Measurements from ENCODE around the gene ARFGAP1. TPM values are rescaled to one million over a fixed set of nuclear protein-coding genes. Genes with fewer than 3 reads are reported as not detected.

The ARFGAP1 gene
- polyA plus RNA-seq, 1 donor (not counting 4 experiments of a cell fraction or from before 2014, with no cell fraction given): 31.5 TPM

GRCh38 chr20:63284981-63285524 lies 12.4 kb downstream of the ARFGAP1 start:
- Histone ChIP-seq H3K27me3 (ENCODE audit: control insufficient read depth, extremely low read depth, insufficient read depth, low read length) (no peaks in the 10 kb centered on the region), H3K9me3 (ENCODE audit: control insufficient read depth, low read depth, low read length) (no peaks in the 10 kb centered on the region), H3K4me1 (ENCODE audit: control insufficient read depth, extremely low read depth, insufficient read depth, low read length) (no peaks in the 10 kb centered on the region), H3K36me3 (ENCODE audit: control insufficient read depth in 2 of 2, extremely low read depth in 1 of 2, insufficient read depth in 2 of 2, low read length in 2 of 2) (peaks cover 33 to 39% of the 10 kb centered on the region in 2 experiments), H2AFZ (ENCODE audit: control insufficient read depth, low read length) (no peak overlapping the region), H3K4me2 (ENCODE audit: control insufficient read depth, extremely low read depth, insufficient read depth, low read depth, low read length) (no peak overlapping the region), H3K9me1 (ENCODE audit: control insufficient read depth, extremely low read depth, insufficient read depth, low read length) (no peaks in the 10 kb centered on the region), H3K27ac (ENCODE audit: control insufficient read depth, insufficient read depth, low read length) (no peak overlapping the region), H3K4me3 (ENCODE audit: control insufficient read depth in 2 of 3, extremely low read depth in 1 of 3, insufficient read depth in 2 of 3, low read depth in 1 of 3, low read length in 3 of 3) (no peak overlapping the region), H4K20me1 (ENCODE audit: control insufficient read depth, extremely low read depth, insufficient read depth, low read length) (peaks cover 3% of the 10 kb centered on the region), H3K9ac (ENCODE audit: control insufficient read depth, extremely low read depth, insufficient read depth, low read length) (no peak overlapping the region), H3K79me2 (ENCODE audit: control insufficient read depth, insufficient read depth, low read length) (no peaks in the 10 kb centered on the region)
- FAIRE-seq (no peak), DNase-seq (ENCODE audit: low read depth, low spot score) (no peak)
- dilution Hi-C loops (cut with MboI; ENCODE audit: extremely low pct_ligation_motif_present, low sequenced_read_pairs): loop anchor here (10.0 kb wide), 1 partner anchor 60 kb away; no protein-coding TSS in a partner anchor
- TF ChIP-seq, protein P1, sequence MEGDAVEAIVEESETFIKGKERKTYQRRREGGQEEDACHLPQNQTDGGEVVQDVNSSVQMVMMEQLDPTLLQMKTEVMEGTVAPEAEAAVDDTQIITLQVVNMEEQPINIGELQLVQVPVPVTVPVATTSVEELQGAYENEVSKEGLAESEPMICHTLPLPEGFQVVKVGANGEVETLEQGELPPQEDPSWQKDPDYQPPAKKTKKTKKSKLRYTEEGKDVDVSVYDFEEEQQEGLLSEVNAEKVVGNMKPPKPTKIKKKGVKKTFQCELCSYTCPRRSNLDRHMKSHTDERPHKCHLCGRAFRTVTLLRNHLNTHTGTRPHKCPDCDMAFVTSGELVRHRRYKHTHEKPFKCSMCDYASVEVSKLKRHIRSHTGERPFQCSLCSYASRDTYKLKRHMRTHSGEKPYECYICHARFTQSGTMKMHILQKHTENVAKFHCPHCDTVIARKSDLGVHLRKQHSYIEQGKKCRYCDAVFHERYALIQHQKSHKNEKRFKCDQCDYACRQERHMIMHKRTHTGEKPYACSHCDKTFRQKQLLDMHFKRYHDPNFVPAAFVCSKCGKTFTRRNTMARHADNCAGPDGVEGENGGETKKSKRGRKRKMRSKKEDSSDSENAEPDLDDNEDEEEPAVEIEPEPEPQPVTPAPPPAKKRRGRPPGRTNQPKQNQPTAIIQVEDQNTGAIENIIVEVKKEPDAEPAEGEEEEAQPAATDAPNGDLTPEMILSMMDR (optimal IDR thresholded peaks at IDR 0.05 in 1 of 3, IDR thresholded peaks at IDR 0.05 in 1 of 3, conservative IDR thresholded peaks at IDR 0.05 in 1 of 3; ENCODE audit: extremely low read depth in 1 of 3, insufficient read depth in 2 of 3, low read length in 3 of 3): no peak
- TF ChIP-seq EZH2 (IDR thresholded peaks at IDR 0.05; ENCODE audit: low read length): no peak

- peaks cover 25 to 38% of the 10 kb centered on the region in 2 experiments for H3K36me3 ChIP-seq (ENCODE audit: control insufficient read depth in 2 of 2, extremely low read depth in 1 of 2, insufficient read depth in 2 of 2, low read length in 2 of 2)
- no peaks in the 10 kb centered on the region for H3K27me3 ChIP-seq (ENCODE audit: control insufficient read depth, extremely low read depth, insufficient read depth, low read length)
- no peak overlapping the region for H3K9ac ChIP-seq (ENCODE audit: control insufficient read depth, extremely low read depth, insufficient read depth, low read length)
- H3K9me1 ChIP-seq (ENCODE audit: control insufficient read depth, extremely low read depth, insufficient read depth, low read length): no peaks in the 10 kb centered on the region
- no peaks in the 10 kb centered on the region for H3K4me1 ChIP-seq (ENCODE audit: control insufficient read depth, extremely low read depth, insufficient read depth, low read length)
- FAIRE-seq: no peak
- H2AFZ ChIP-seq (ENCODE audit: control insufficient read depth, low read length): no peak overlapping the region
- dilution Hi-C loops (cut with MboI; ENCODE audit: extremely low pct_ligation_motif_present, low sequenced_read_pairs): loop anchor here (10.0 kb wide), 1 partner anchor 61 kb away; no protein-coding TSS in a partner anchor
- no peak overlapping the region for H3K27ac ChIP-seq (ENCODE audit: control insufficient read depth, insufficient read depth, low read length)
- TF ChIP-seq, protein P1 (optimal IDR thresholded peaks at IDR 0.05 in 1 of 3, IDR thresholded peaks at IDR 0.05 in 1 of 3, conservative IDR thresholded peaks at IDR 0.05 in 1 of 3; ENCODE audit: extremely low read depth in 1 of 3, insufficient read depth in 2 of 3, low read length in 3 of 3): no peak
- TF ChIP-seq EZH2 (IDR thresholded peaks at IDR 0.05; ENCODE audit: low read length): no peak
- no peak overlapping the region for H3K4me3 ChIP-seq (ENCODE audit: control insufficient read depth in 2 of 3, extremely low read depth in 1 of 3, insufficient read depth in 2 of 3, low read depth in 1 of 3, low read length in 3 of 3)
- no peak overlapping the region for H3K4me2 ChIP-seq (ENCODE audit: control insufficient read depth, extremely low read depth, insufficient read depth, low read depth, low read length)
- H3K9me3 ChIP-seq (ENCODE audit: control insufficient read depth, low read depth, low read length): no peaks in the 10 kb centered on the region
- H4K20me1 ChIP-seq (ENCODE audit: control insufficient read depth, extremely low read depth, insufficient read depth, low read length): peaks cover 3% of the 10 kb centered on the region
- no peak for DNase-seq (ENCODE audit: low read depth, low spot score)
- no peaks in the 10 kb centered on the region for H3K79me2 ChIP-seq (ENCODE audit: control insufficient read depth, insufficient read depth, low read length)
Measured at GRCh38 chr20:63285636-63286615, 13.3 kb downstream of the ARFGAP1 start.
